DMS79 (cell line): Measurements from ENCODE around the gene TTI1.

Source experiments
- DNase-seq: peaks from one replicate; lab custom pipeline; 2025; lab: John Stamatoyannopoulos, UW

TTI1 gene

GRCh38 chr20:38054647-38055046, 21.4 kb upstream of the TTI1 start:
- DNase-seq, result no peak

GRCh38 chr20:38052870-38053269, 19.6 kb upstream of the TTI1 start:
- no peak for DNase-seq

GRCh38 chr20:38050686-38051085, 17.4 kb upstream of the TTI1 start:
- DNase-seq, result no peak

GRCh38 chr20:38049800-38050199, 16.5 kb upstream of the TTI1 start:
- no peak for DNase-seq

GRCh38 chr20:38046572-38046971, 13.3 kb upstream of the TTI1 start:
- DNase-seq, result no peak

GRCh38 chr20:38044685-38045084, 11.4 kb upstream of the TTI1 start:
- no peak for DNase-seq

GRCh38 chr20:38043512-38044300, 10.4 kb upstream of the TTI1 start:
- no peak for DNase-seq

- no peak for DNase-seq
Measured at GRCh38 chr20:38040276-38040675, 7.0 kb upstream of the TTI1 start.

GRCh38 chr20:38036366-38036765, 3.1 kb upstream of the TTI1 start:
- DNase-seq, result no peak

- DNase-seq, result no peak
Measured at GRCh38 chr20:38034961-38035360, 1.7 kb upstream of the TTI1 start.

GRCh38 chr20:38034108-38034649, 923 bp upstream of the TTI1 start:
- no peak for DNase-seq

- no peak for DNase-seq
Measured at GRCh38 chr20:38032585-38033329, 499 bp downstream of the TTI1 start.

- no peak for DNase-seq
Measured at GRCh38 chr20:38031957-38032356, 1.3 kb downstream of the TTI1 start.

- DNase-seq, result no peak
Measured at GRCh38 chr20:38029453-38029852, 3.8 kb downstream of the TTI1 start.

GRCh38 chr20:38024496-38024895, 8.8 kb downstream of the TTI1 start:
- DNase-seq, result no peak

GRCh38 chr20:38023181-38024001, 9.9 kb downstream of the TTI1 start:
- DNase-seq, result no peak

- DNase-seq, result no peak
Measured at GRCh38 chr20:38021087-38021772, 12.0 kb downstream of the TTI1 start.

- no peak for DNase-seq
Measured at GRCh38 chr20:38018385-38018784, 14.9 kb downstream of the TTI1 start.

GRCh38 chr20:38017959-38018358, 15.3 kb downstream of the TTI1 start:
- DNase-seq, result no peak

- DNase-seq, result no peak
Measured at GRCh38 chr20:38013887-38014286, 19.4 kb downstream of the TTI1 start.

- no peak for DNase-seq
Measured at GRCh38 chr20:38012332-38012731, 20.9 kb downstream of the TTI1 start.

- DNase-seq, result no peak
Measured at GRCh38 chr20:38011696-38012095, 21.6 kb downstream of the TTI1 start.
